Vagina (tissue), 2 donors: ENCODE results near the gene SLC17A5.

Experiments used
- POLR2A ChIP-seq, 2 donors: fragments of 450-650 bp; IDR thresholded peaks; one replicate each; pipeline ENCODE4 v1.6.1; 2017; ENCODE audit warnings: antibody characterized with exemption in 2 of 2, mild to moderate bottlenecking in 2 of 2, moderate library complexity in 2 of 2
- TF ChIP-seq, protein P1 (sequence below), 3 experiments: fragments of 450-650 bp in 2 of 3; fragments of 200-600 bp in 1 of 3; sonication (generic) in 1 of 3; IDR thresholded peaks; one replicate each; pipeline ENCODE4 v1.5.1; 2017 to 2019; ENCODE audit warnings: antibody characterized with exemption in 3 of 3, mild to moderate bottlenecking in 2 of 3, moderate library complexity in 2 of 3

DNA sequence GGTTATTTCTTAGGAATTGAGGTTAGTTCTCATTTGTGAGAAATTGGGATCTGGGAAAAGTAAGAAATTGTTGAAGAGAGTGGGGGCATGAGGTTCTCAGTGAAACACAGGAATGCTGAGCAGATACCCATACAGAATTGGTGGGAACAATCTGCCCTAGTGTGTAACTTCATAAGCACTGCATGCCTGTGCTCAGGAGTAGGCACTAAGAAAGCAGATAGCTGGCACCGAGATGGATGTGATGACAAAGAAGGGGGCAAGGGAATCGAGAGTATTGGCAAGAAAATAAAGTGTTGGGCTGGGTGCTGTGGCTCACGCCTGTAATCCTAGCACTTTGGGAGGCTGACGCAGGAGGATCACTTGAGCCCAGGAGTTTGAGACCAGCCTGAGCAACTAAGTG is 4.0 kb downstream of the SLC17A5 start:
- TF ChIP-seq, protein P1, sequence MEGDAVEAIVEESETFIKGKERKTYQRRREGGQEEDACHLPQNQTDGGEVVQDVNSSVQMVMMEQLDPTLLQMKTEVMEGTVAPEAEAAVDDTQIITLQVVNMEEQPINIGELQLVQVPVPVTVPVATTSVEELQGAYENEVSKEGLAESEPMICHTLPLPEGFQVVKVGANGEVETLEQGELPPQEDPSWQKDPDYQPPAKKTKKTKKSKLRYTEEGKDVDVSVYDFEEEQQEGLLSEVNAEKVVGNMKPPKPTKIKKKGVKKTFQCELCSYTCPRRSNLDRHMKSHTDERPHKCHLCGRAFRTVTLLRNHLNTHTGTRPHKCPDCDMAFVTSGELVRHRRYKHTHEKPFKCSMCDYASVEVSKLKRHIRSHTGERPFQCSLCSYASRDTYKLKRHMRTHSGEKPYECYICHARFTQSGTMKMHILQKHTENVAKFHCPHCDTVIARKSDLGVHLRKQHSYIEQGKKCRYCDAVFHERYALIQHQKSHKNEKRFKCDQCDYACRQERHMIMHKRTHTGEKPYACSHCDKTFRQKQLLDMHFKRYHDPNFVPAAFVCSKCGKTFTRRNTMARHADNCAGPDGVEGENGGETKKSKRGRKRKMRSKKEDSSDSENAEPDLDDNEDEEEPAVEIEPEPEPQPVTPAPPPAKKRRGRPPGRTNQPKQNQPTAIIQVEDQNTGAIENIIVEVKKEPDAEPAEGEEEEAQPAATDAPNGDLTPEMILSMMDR (IDR thresholded peaks at IDR 0.05): no peak
- TF ChIP-seq POLR2A (IDR thresholded peaks at IDR 0.05): no peak
